Stimulated activated CD8-positive, alpha-beta memory T cell treated with anti-CD3 and anti-CD28 coated beads, Interleukin-15, amount 100 ng/mL, for 24 hours (primary cell): ENCODE data around the gene PTAR1.
"Not testable (repeated sequence)": the region's sequence is repeated elsewhere in the genome, so short reads cannot be mapped to it uniquely, and the experiment has no call there.

Experiments used
- DNase-seq: peaks from one replicate; pipeline ENCODE4 v3.0.0-alpha.2; 2020; ENCODE audit warnings: low read depth

The PTAR1 gene

GRCh38 chr9:69759421-69760277 is at the start of gene PTAR1:
Gene PTAR1 (minus strand): TSS chr9:69760011. CDS start chr9:69759938, 73 bp downstream.
- peak; percentile 81 for DNase-seq

GRCh38 chr9:69809304-69809863 is 49.6 kb upstream of the PTAR1 start:
- DNase-seq = no peak

- no peak for DNase-seq
Observed at GRCh38 chr9:69806627-69807026, 46.8 kb upstream of the PTAR1 start.

- DNase-seq = no peak
Observed at GRCh38 chr9:69805962-69806515, 46.2 kb upstream of the PTAR1 start.

- no peak for DNase-seq
Observed at GRCh38 chr9:69801989-69802388, 42.2 kb upstream of the PTAR1 start.

- not testable (repeated sequence) for DNase-seq
Observed at GRCh38 chr9:69800027-69800426, 40.2 kb upstream of the PTAR1 start.

GRCh38 chr9:69799521-69799920 is 39.7 kb upstream of the PTAR1 start:
- DNase-seq = not testable (repeated sequence)

- no peak for DNase-seq
Observed at GRCh38 chr9:69798744-69799143, 38.9 kb upstream of the PTAR1 start.

GRCh38 chr9:69797675-69798074 is 37.9 kb upstream of the PTAR1 start:
- DNase-seq = no peak

GRCh38 chr9:69794356-69794755 is 34.5 kb upstream of the PTAR1 start:
- no peak for DNase-seq

- no peak for DNase-seq
Observed at GRCh38 chr9:69785757-69786156, 25.9 kb upstream of the PTAR1 start.

GRCh38 chr9:69773258-69773657 is 13.4 kb upstream of the PTAR1 start:
- no peak for DNase-seq

- DNase-seq = no peak
Observed at GRCh38 chr9:69771775-69772418, 12.1 kb upstream of the PTAR1 start.

GRCh38 chr9:69768716-69769115 is 8.9 kb upstream of the PTAR1 start:
- DNase-seq = no peak

- DNase-seq = no peak
Observed at GRCh38 chr9:69768101-69768500, 8.3 kb upstream of the PTAR1 start.

GRCh38 chr9:69763862-69764261 is 4.1 kb upstream of the PTAR1 start:
- DNase-seq = not testable (repeated sequence)

GRCh38 chr9:69762527-69762926 is 2.7 kb upstream of the PTAR1 start:
- no peak for DNase-seq

- DNase-seq = no peak
Observed at GRCh38 chr9:69760278-69760610, 433 bp upstream of the PTAR1 start.

GRCh38 chr9:69759021-69759420 is 790 bp downstream of the PTAR1 start:
- DNase-seq = no peak

GRCh38 chr9:69757996-69758675 is 1.7 kb downstream of the PTAR1 start:
- DNase-seq = no peak

- no peak for DNase-seq
Observed at GRCh38 chr9:69755205-69755604, 4.6 kb downstream of the PTAR1 start.

GRCh38 chr9:69753830-69754229 is 6.0 kb downstream of the PTAR1 start:
- no peak for DNase-seq
